Stimulated activated CD8-positive, alpha-beta memory T cell treated with anti-CD3 and anti-CD28 coated beads, Interleukin-7, amount 100 ng/mL, for 48 hours (primary cell): ENCODE results near the gene CFAP210.

ENCODE experiments used
- DNase-seq, 2 donors: peaks; one replicate each; pipeline ENCODE4 v3.0.0-alpha.2; 2020; ENCODE audit warnings: low read depth in 1 of 2; ENCODE audit errors: extremely low read depth in 1 of 2

Gene CFAP210

DNA sequence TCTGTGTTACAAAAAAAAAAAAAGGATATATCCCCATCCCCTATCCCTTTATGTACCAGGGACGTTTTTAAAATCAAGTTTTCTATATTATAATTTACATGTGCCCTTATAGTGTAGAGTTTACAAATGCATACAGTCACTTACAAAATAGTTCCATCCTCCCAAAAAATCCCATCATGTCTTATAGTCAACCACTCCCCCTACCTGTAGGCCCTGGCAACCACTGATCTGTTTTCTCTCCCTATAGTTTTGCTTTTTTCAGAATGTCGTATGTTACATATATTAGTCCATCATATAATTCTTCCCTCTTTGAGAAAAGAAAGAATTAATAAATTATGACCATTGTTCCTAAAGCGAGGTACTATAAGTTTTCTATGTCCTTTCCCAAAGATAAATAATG is 17.8 kb downstream of the CFAP210 start:
- DNase-seq = no peak

DNA sequence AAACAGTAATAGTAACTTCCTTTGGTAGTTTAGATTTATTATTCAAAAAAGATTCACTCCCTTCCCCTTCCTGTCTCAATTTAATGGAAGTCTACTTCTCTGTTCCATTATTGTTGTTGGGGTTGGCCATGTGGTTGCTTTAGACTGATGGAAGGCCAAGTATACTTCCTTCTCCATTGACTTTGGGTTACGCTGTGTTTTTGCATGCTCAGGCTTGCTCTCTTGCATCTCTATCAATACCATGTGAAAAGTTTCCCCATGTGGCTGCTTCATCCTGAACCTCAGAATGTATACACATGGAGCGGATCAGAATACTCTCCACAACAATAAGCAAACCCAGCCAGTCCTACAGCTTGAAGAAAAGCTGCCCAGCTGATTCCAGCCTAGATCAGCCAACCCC is 20.3 kb downstream of the CFAP210 start:
- no peak for DNase-seq

DNA sequence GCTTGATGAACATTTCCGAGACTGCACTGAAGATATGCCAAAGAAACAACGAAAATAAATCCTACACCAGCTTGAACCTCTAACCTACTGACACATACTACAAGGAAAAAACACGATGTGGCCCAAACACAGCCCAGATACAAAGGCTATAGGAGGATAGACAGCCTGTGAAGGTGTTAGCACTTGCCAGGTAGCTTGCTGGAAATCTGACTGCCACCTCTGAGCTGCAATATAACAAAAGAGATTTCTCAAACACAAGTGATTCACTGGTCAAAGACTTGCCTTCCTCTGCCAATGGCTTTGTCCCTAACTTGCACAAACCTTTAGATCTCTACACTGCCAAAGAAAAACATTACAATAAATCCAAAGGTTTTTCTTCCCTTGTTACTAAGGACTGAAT is 21.1 kb downstream of the CFAP210 start:
- DNase-seq = no peak

DNA sequence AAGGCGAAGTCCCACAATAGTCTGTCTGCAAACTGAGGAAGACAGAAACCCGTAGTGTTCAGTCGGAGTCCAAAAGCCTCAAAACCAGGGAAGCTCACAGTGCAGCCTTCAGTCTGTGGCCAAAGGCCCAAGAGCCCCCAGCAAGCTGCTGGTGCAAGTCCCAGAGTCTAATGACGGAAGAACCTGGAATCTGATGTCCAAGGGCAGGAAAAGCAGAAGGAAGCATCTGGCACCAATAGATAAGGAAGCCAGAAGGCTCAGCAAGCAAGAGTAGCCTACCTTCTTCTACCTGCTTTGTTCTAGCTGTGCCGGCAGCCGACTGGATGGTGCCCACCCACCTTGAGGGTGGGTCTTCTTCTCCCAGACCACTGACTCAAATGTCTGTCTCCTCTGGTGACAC is 21.8 kb downstream of the CFAP210 start:
- no peak for DNase-seq

DNA sequence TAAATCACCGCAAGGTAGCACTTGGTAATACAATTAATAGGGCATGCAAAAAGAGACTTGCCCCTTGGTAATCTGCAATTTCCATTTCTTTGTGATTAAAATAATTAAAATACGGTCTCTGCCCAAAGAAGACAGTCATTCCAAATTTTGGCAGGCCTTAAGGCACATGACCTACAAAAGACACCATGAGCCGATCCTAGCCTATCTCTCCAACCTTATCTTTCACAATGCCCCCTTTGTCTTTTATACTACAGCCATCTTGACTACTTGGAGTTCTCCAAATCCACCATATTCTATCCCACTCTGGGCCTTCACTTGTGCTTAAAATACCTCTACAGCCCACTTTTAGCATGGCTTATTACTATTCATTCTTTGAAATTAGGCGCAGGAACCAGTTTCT is 23.3 kb downstream of the CFAP210 start:
- DNase-seq = no peak

DNA sequence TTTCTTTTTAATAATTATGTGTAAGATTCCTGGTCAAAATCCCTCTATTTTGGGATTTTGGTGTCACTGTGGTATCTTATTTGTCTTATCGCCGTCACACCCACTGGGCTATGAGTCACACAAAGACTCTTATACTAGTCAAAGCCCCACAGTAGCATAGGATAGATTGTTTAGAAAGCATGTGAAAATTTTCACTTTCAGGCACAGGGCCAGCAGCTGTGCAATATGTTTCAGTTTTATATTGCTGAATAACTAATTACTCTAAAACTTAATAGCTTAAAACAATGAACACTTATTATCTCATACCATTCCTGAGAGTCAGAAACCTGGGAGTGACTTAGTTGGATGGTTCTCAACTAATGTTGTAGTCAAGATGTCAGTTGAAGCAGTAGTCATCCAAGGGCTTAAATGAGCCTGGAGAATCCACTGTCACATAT is 24.0 kb downstream of the CFAP210 start:
- DNase-seq = no peak

DNA sequence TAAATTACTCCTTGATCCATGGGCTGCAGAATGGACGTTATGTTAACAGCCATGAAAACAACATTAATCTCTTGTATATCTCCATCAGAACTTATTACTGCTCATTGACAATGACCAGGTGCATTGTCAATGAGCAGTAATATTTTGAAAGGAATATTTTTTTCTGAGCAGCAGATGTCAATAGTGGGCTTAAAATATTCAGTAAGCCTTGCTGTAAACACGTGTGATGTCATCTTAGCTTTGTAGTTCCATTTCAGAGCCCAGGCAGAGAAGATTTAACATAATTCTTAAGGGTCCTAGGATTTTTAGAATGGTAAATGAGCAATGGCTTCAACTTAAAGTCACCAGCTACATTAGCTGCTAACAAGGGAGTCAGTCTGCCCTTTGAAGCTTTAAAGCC is 26.6 kb downstream of the CFAP210 start:
- no peak for DNase-seq

DNA sequence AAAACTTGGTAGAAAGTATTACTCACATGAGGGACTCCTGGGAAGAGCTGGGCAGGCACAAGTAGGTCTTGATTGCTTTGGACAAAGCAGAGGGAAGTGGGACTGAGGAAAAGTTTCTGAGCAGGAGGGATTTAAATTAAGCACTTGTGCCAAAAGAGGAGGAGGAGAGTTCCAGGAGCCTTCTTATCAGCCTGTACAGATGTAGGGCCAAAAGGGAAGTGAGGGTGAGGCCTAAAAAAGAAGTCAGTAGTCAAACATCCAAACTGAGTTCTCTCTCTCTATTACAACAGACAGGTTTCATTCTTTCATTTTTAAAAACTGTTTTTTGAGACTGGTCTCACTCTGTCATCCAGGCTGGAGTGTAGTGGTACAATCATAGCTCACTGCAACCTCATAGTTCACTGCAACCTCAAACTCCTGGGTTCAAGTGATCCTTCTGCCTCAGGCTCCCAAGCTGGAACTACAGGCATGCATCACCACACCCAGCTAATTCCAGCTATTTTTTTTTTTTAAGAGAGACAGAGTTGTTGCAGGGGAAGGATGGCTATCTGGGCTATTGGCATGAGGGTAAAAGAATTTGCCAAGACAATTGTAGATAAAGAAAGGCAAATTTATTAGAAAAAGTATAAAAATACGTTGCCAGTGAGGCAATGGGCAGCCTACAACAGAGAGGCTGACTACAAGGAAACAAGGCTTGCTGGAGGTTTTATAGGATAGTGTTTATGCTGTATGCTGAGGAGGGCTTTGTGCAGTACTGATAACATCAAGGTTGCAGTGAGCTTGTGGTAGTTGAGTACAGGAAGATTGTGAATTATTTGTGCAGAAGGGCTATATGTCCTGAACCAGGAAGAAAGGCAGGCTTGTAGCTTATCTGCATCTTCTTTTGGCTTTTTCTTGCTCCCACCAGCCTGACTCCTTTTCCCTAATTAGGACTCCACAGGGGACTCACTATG is 29.0 kb downstream of the CFAP210 start:
- DNase-seq = no peak

DNA sequence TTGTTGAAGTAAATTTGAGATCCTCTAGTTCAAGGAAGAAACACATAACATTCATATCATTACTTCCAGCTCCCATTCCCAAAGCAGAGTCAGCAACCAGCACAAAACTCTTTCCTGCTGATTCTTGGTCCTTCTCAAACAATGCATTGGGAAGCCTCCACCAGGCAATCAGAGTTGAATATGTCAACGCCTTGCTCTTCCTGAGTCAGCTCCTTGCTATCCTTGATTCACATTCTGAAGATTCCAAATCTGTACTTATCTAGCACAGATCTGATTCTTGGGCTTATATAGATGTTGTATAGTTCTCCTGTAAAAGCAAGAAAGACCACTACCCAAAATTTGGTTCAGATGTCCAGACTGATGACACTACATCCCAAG is 29.6 kb downstream of the CFAP210 start:
- no peak for DNase-seq

DNA sequence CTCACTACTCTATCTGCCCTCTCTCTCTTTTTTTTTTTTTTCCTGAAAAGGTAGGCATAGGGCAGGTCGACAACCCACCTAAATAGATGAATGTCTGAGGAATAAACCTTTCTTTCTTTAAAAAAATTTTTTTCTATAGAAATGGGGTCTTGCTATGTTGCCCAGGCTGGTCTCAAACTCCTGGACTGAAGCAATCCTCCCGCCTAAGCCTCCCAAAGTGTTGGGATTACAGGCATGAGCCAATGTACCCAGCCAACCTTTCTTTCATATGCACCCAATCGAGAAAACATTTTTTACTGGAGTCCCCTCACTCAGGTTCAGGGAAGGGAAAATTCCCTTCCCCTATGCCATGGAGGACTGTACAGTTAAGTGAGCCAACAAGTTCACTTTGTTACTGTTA is 31.0 kb downstream of the CFAP210 start:
- no peak for DNase-seq

DNA sequence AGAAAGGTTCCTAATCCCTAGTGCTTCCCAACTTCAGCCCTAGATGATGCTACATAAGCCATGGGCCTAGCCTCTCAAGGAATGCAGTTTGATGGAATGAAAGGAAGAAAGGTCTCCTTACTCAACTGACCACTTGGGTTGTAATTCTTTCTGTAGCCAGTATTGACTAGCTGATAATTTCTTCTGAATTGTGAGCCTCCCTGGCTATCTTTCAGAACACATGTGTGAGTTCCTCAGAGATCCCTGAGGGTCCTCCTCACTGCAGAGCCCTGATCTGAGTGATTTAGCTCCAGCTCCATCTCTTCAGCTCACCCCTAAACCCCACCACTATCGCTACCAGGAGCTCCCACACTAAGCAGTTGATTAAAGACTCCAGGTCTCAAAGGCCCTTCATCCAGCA is 31.5 kb downstream of the CFAP210 start:
- DNase-seq = no peak

DNA sequence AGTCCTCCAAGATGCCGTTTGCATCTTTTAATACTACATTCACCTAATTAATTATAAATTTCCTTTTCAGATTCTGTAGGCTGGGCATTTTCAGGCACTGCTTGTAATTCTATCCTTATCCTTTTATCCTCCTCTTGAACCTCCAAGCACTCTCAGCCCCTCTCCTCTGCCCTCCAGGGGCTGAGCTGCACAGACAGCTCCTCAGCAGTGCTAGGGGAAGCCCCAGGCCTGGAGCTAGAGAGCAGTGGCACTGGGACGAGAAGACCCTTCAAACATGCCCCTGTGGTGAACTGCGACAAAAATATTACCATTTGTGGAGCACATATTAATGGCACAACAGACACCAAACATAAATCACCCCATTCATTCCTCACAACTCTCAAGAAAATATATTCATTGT is 32.9 kb downstream of the CFAP210 start:
- no peak for DNase-seq

DNA sequence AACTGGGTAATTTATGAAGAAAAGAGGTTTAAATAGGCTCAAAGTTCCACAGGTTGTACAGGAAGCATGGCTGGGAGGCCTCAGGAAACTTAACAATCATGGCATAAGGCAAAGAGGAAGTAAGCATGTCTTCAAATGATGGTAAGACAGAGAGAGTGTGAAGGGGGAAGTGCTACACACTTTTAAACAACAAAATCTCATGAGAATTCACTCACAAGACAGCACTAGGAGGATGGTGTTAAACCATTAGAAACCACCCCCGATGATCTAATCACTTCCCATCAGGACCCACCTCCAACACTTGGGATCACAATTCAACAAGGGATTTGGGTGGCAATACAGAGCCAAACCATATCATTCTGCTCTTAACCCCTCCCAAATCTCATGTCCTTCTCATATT is 34.9 kb downstream of the CFAP210 start:
- no peak for DNase-seq

DNA sequence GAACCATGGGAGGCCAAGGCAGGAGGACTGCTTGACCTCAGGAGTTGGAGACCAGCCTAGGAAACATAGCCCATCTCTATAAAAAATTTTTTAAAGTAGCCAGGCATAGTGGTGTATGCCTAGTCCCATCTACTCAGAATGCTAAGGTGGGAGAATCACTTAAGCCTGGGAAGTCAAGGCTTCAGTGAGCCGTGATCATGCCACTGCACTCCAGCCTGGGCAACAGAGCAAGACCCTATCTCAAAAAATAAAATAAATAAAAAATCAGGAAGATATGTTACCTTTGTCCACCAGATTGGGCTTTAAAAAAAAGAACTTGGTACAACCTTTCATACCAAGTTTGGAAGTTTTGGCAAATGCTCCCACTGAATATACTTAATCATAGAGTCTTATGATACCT is 35.3 kb downstream of the CFAP210 start:
- no peak for DNase-seq

DNA sequence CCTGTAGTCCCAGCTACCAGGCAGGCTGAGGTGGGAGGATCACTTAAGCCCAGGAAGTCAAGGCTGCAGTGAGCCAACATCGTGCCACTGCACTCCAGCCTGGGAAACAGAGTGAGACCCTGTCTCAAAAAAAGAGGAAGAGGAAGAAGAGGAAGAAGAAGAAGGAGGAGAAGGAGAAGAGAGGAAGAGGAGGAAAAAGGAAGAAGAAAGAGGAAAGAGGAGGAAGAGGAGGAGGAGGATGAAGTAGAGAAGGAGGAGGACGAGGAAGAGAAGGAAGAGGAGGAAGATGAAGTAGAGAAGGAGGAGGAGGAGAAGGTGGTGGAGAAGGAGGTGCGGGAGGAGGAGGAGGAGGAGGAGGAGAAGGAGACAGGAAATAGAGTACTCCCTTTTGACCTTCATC is 38.0 kb downstream of the CFAP210 start:
- no peak for DNase-seq

DNA sequence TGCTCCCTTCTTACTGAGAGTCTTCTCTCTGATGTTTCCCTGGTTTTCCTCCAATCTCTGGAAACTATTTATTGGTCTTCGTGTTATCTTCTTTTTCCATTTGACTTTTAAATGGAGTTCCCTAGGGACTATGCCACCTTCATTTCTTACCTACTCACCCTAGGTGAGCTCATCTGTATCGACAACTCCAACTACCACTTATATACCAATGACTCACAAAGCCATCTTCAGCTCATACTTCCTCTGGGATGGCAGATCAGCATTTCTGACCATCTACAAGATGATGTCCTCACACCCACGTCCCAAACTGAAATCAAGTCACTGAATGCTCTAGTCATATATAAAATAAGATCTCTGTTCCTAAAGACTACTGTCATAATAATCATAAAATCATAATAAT is 40.6 kb downstream of the CFAP210 start:
- DNase-seq = no peak

DNA sequence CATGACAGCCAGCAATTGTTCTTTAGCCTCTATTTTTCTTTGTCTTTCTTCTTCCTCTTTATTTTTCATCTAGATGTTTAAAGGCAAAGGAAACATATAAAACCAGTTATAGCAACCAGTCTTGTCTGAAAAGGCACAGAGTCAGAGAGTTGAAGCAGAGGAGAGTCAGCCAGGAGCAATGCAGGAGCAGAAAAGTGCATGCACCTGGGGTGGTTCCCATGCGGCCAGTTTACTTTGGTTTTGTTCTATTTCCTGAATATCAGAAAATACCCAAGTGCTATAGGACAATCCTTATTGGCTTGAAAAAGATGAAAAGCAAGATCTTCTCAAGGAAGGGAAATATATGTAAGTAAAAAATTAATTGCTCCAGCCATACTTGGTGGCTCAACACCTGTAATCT is 44.9 kb downstream of the CFAP210 start:
- no peak for DNase-seq

DNA sequence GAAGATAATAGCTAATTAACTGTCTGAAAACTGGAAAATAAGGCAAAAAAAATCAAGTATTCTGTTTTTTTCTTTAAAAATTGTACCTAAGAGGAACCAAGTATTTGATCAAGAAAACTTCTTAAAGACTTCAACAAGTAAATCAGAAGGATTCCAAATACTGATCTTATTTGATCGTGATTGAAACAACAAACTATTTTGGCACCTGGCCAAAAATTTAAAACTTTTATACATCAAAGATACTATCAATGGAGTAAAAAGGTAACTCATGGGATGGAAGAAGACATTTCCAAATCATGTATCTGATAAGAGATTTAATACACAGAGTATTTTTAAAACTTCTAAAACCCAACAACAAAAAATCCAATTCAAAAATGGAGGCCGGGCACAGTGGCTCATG is 46.7 kb downstream of the CFAP210 start:
- no peak for DNase-seq

DNA sequence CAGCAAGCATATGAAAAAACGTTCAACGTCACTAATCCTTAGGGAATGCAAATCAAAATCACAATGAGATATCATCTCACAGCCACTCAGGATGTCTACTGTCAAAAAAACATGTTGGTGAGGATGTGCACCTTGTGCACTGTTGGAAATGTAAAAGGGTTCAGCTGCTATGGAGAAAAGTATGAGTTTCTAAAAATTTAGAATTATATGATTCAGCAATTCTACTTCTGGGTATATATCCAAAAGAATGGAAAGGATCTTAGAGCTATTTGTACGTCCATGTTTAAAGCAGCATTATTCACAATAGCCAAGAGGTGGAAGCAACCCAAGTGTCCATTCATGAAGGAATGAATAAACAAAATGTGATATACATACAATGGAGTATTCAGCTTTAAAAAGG is 50.0 kb downstream of the CFAP210 start:
- DNase-seq = no peak

DNA sequence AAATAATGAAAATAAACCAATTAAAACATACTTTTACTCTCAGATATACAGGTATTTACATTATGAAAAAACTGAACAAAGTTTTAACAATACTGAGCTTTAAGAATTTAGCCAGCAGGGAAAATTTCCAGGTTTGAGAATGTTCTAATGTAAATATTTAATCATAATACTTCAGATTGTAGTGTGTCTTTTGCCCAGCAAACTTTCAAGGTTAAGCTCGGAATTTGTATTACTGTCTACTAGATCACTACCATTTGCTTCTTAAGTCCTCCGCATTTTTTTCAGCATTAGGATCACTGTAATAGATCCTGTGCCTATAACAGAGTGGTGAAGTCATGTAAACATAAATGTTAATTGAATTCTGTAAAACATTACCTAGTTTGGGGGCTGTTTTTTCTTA is 52.7 kb downstream of the CFAP210 start:
- DNase-seq = no peak

DNA sequence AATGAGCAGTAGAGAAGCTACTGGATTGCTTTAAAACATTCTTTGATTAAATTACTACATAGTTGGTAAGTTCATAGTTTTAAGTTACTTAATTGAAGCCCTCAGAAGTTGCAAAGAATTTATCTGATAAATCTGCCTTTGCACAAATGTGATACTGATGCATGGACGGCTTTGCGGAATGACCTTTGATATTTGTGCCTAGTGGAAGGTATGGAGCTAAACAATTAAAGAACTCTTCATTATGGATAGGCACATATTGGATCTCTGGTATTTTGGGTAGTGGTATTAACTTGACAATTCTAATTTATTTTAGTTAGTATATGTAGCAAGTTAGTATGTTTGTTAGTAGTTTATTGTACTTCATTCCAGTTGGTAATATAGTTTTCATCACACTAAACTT is 54.1 kb downstream of the CFAP210 start:
- DNase-seq = no peak

DNA sequence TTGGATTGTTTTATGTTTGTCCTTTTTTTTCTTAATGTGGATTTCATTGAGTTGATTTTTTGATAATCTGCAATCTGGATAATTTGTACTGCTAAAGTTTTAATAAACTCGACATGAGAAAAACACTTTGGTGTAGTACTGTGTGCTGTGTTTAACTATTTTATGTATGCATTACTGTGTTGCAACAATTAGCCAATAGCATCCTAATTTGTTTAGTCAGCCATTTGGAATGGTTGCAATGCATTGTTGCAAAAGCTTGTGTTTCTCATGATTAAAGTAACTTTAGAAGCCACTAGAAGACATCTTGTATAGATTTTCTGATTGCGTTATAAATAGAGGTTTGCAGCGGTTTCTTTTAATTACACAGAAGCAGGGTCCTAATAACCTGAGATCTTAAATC is 56.6 kb downstream of the CFAP210 start:
- DNase-seq = no peak
